ENCODE results near the gene COQ8A. TPM values are rescaled to one million over a fixed set of nuclear protein-coding genes. Genes with fewer than 3 reads are reported as not detected.

Gene COQ8A
- total RNA-seq, 1 donor from 2014 or later, result 16.0 TPM

DNA sequence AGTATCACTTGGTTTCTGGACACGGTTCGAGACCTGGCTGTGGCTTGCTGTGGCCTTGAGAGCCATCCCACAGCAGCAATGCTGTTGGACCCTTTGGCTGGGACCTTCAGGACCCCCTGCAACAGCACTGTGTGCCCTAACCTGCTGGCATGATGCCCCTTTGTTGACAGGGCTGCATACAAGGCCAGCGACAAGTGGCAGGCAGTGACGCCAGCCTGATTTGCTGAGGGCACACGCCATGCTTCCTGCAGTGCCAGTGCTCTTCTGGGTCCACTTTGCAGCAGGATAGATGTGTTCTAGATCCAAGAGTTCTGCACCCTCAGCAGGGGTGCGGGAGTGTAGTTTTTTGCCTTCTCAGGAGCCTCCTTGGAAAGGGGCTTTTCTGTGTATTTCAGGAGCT is 32.8 kb downstream of the COQ8A start:
- Mint-ChIP-seq H3K4me3 (ENCODE audit: unreplicated experiment) (no peak overlapping the region), H3K9me3 (ENCODE audit: unreplicated experiment) (peaks cover 7% of the 10 kb centered on the region), H3K27me3 (ENCODE audit: unreplicated experiment) (no peaks in the 10 kb centered on the region), H3K36me3 (ENCODE audit: unreplicated experiment) (peaks cover 11% of the 10 kb centered on the region), H3K27ac (ENCODE audit: unreplicated experiment) (no peak overlapping the region), H3K4me1 (ENCODE audit: unreplicated experiment) (peaks cover 25% of the 10 kb centered on the region)
- no peak for DNase-seq (ENCODE audit: extremely low spot score, unreplicated experiment)
- no peak for TF ChIP-seq CTCF (IDR thresholded peaks at IDR 0.05)

GRCh38 chr1:226973371-226973897 is 33.3 kb downstream of the COQ8A start:
- no peak overlapping the region for H3K4me3 Mint-ChIP-seq (ENCODE audit: unreplicated experiment)
- TF ChIP-seq CTCF (IDR thresholded peaks at IDR 0.05), result no peak
- peaks cover 7% of the 10 kb centered on the region for H3K9me3 Mint-ChIP-seq (ENCODE audit: unreplicated experiment)
- H3K36me3 Mint-ChIP-seq (ENCODE audit: unreplicated experiment), result peaks cover 11% of the 10 kb centered on the region
- DNase-seq (ENCODE audit: extremely low spot score, unreplicated experiment), result no peak
- H3K4me1 Mint-ChIP-seq (ENCODE audit: unreplicated experiment), result peaks cover 25% of the 10 kb centered on the region
- no peaks in the 10 kb centered on the region for H3K27me3 Mint-ChIP-seq (ENCODE audit: unreplicated experiment)
- H3K27ac Mint-ChIP-seq (ENCODE audit: unreplicated experiment), result peak overlapping the region; percentile 86

- H3K9me3 Mint-ChIP-seq (ENCODE audit: unreplicated experiment), result peaks cover 7% of the 10 kb centered on the region
- peaks cover 25% of the 10 kb centered on the region for H3K4me1 Mint-ChIP-seq (ENCODE audit: unreplicated experiment)
- H3K27ac Mint-ChIP-seq (ENCODE audit: unreplicated experiment), result peak overlapping the region; percentile 86
- H3K27me3 Mint-ChIP-seq (ENCODE audit: unreplicated experiment), result no peaks in the 10 kb centered on the region
- no peak for TF ChIP-seq CTCF (IDR thresholded peaks at IDR 0.05)
- peaks cover 11% of the 10 kb centered on the region for H3K36me3 Mint-ChIP-seq (ENCODE audit: unreplicated experiment)
- no peak for DNase-seq (ENCODE audit: extremely low spot score, unreplicated experiment)
- peak overlapping the region; percentile 35 for H3K4me3 Mint-ChIP-seq (ENCODE audit: unreplicated experiment)
These were observed 33.9 kb downstream of the COQ8A start for GRCh38 chr1:226973898-226974543.

GRCh38 chr1:226974544-226975258 is 34.6 kb downstream of the COQ8A start:
- H3K27me3 Mint-ChIP-seq (ENCODE audit: unreplicated experiment), result no peaks in the 10 kb centered on the region
- no peak for TF ChIP-seq CTCF (IDR thresholded peaks at IDR 0.05)
- peaks cover 7% of the 10 kb centered on the region for H3K9me3 Mint-ChIP-seq (ENCODE audit: unreplicated experiment)
- peaks cover 9% of the 10 kb centered on the region for H3K36me3 Mint-ChIP-seq (ENCODE audit: unreplicated experiment)
- peak overlapping the region; percentile 86 for H3K27ac Mint-ChIP-seq (ENCODE audit: unreplicated experiment)
- no peak for DNase-seq (ENCODE audit: extremely low spot score, unreplicated experiment)
- H3K4me1 Mint-ChIP-seq (ENCODE audit: unreplicated experiment), result peaks cover 25% of the 10 kb centered on the region
- H3K4me3 Mint-ChIP-seq (ENCODE audit: unreplicated experiment), result peak overlapping the region; percentile 35

All from osteocyte (in vitro differentiated cells).